Measurements from ENCODE around the gene MAPK6.

GRCh38 chr15:52056001-52056400 is 37.0 kb downstream of the MAPK6 start:
- TF ChIP-seq CTCF (IDR thresholded peaks at IDR 0.05): no peak
- no peak for TF ChIP-seq EZH2 (IDR thresholded peaks at IDR 0.05; ENCODE audit: borderline replicate concordance, insufficient read depth, low read depth, low read length, poor library complexity, severe bottlenecking)
